Chondrocyte (in vitro differentiated cells): ENCODE data around the gene MRGPRD. TPM values are rescaled to one million over a fixed set of nuclear protein-coding genes. Genes with fewer than 3 reads are reported as not detected.

Source experiments
- DNase-seq: peaks from one replicate; pipeline ENCODE4 v3.0.0; 2021; ENCODE audit warnings: mixed read lengths, low spot score
- H3K27ac Mint-ChIP-seq: one replicate; pipeline ENCODE4 v1.8.0; 2021; ENCODE audit warnings: mild to moderate bottlenecking, moderate library complexity, mixed read lengths; ENCODE audit not compliant: unreplicated experiment
- H3K27me3 Mint-ChIP-seq: 2 replicates; pipeline ENCODE4 v1.8.0; 2021; ENCODE audit warnings: low read depth, mixed read lengths
- H3K36me3 Mint-ChIP-seq: 2 replicates; pipeline ENCODE4 v1.8.0; 2021; ENCODE audit warnings: low read depth, mixed read lengths
- H3K4me1 Mint-ChIP-seq: 2 replicates; pipeline ENCODE4 v1.8.0; 2021; ENCODE audit warnings: low read depth, mild to moderate bottlenecking, mixed read lengths
- H3K4me3 Mint-ChIP-seq: one replicate; pipeline ENCODE4 v1.8.0; 2021; ENCODE audit warnings: mild to moderate bottlenecking, moderate library complexity, mixed read lengths; ENCODE audit not compliant: unreplicated experiment
- H3K9me3 Mint-ChIP-seq: 2 replicates; pipeline ENCODE4 v1.8.0; 2021; ENCODE audit warnings: low read depth, mixed read lengths
- long read RNA-seq: library from polyadenylated mRNA; stranded (forward); transcript quantifications from one replicate; pipeline ENCODE4 v2.0.0, GENCODE V29; 2021
- total RNA-seq: library from RNA; stranded (reverse); gene quantifications from 3 replicates; pipeline ENCODE4 v1.2.1, GENCODE V29; 2021
- TF ChIP-seq, protein P1 (sequence below): fragments of 200-600 bp; sonication (generic); IDR thresholded peaks from 2 replicates; pipeline ENCODE4 v1.5.0; 2021; ENCODE audit warnings: antibody characterized with exemption, mild to moderate bottlenecking, moderate library complexity

MRGPRD gene
- total RNA-seq, result not detected in 3 replicates
- long read RNA-seq, result 0 reads

GRCh38 chr11:68980776-68981065 is at the start of gene MRGPRD:
Gene MRGPRD, minus strand, starts transcription at chr11:68980986. Its CDS starts 0 bp downstream, at chr11:68980986.
- H3K27ac Mint-ChIP-seq, result no peak within 1 kb of the TSS
- no peaks in the 10 kb centered on the region for H3K4me1 Mint-ChIP-seq
- DNase-seq, result no peak
- TF ChIP-seq, protein P1, sequence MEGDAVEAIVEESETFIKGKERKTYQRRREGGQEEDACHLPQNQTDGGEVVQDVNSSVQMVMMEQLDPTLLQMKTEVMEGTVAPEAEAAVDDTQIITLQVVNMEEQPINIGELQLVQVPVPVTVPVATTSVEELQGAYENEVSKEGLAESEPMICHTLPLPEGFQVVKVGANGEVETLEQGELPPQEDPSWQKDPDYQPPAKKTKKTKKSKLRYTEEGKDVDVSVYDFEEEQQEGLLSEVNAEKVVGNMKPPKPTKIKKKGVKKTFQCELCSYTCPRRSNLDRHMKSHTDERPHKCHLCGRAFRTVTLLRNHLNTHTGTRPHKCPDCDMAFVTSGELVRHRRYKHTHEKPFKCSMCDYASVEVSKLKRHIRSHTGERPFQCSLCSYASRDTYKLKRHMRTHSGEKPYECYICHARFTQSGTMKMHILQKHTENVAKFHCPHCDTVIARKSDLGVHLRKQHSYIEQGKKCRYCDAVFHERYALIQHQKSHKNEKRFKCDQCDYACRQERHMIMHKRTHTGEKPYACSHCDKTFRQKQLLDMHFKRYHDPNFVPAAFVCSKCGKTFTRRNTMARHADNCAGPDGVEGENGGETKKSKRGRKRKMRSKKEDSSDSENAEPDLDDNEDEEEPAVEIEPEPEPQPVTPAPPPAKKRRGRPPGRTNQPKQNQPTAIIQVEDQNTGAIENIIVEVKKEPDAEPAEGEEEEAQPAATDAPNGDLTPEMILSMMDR, result no peak
- peaks cover 14% of the 10 kb centered on the region for H3K9me3 Mint-ChIP-seq
- peaks cover 4% of the 10 kb centered on the region for H3K36me3 Mint-ChIP-seq
- H3K4me3 Mint-ChIP-seq, result no peak within 1 kb of the TSS
- peaks cover 36% of the 10 kb centered on the region for H3K27me3 Mint-ChIP-seq

GRCh38 chr11:69030301-69030700 is 49.5 kb upstream of the MRGPRD start:
- no peak for DNase-seq

GRCh38 chr11:69027704-69028372 is 47.1 kb upstream of the MRGPRD start:
- Mint-ChIP-seq H3K27me3 (peaks cover 11% of the 10 kb centered on the region), H3K4me1 (no peaks in the 10 kb centered on the region), H3K4me3 (no peak overlapping the region), H3K36me3 (peaks cover 2% of the 10 kb centered on the region), H3K9me3 (no peaks in the 10 kb centered on the region), H3K27ac (no peak overlapping the region)
- TF ChIP-seq, protein P1, result no peak
- DNase-seq, result no peak

More at GRCh38 chr11:69030301-69030700, 49.5 kb upstream of the MRGPRD start:
- H3K36me3 Mint-ChIP-seq, result peaks cover 2% of the 10 kb centered on the region
- H3K4me3 Mint-ChIP-seq, result no peak overlapping the region
- no peak overlapping the region for H3K27ac Mint-ChIP-seq
- TF ChIP-seq, protein P1, result no peak
- no peaks in the 10 kb centered on the region for H3K9me3 Mint-ChIP-seq
- H3K4me1 Mint-ChIP-seq, result no peaks in the 10 kb centered on the region
- H3K27me3 Mint-ChIP-seq, result peaks cover 11% of the 10 kb centered on the region

- Mint-ChIP-seq H3K27ac (no peak overlapping the region), H3K36me3 (no peaks in the 10 kb centered on the region), H3K27me3 (no peaks in the 10 kb centered on the region), H3K4me3 (no peak overlapping the region), H3K9me3 (no peaks in the 10 kb centered on the region), H3K4me1 (peaks cover 4% of the 10 kb centered on the region)
- TF ChIP-seq, protein P1, result no peak
- DNase-seq, result no peak
Measured at GRCh38 chr11:69024509-69024908, 43.7 kb upstream of the MRGPRD start.

DNA sequence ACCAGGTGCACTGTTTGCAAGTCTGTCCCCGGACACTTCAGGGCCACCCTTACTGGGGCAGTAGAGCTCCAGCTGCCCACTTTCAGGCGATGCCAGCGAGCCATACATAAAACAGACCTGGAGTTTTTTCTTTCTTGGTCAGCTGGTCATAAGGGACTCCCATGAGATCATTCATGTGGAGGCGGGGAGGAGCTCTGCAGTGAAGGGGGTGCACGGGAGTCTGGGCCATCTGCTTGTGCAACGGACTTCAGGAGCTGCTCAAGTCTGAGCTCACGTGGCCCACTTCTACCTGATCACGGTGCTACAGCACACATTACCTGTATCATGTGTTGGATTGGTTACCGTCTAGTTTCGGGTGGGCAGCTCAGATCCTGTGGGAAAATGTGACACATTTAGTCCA is 41.5 kb upstream of the MRGPRD start:
- Mint-ChIP-seq H3K9me3 (peaks cover under 1% of the 10 kb centered on the region), H3K4me1 (peaks cover 4% of the 10 kb centered on the region), H3K36me3 (no peaks in the 10 kb centered on the region), H3K27ac (no peak overlapping the region), H3K4me3 (no peak overlapping the region), H3K27me3 (no peaks in the 10 kb centered on the region)
- TF ChIP-seq, protein P1, result no peak
- DNase-seq, result no peak
